ENCODE results near the gene JAZF1.

Gene JAZF1

GRCh38 chr7:28029051-28029450 is 151.5 kb downstream of the JAZF1 start:
- H3K4me3 ChIP-seq (ENCODE audit: low read depth, low read length) = no peak overlapping the region
- TF ChIP-seq CTCF (IDR thresholded peaks at IDR 0.05; ENCODE audit: borderline replicate concordance, insufficient read depth, low read depth, low read length) = no peak

DNA sequence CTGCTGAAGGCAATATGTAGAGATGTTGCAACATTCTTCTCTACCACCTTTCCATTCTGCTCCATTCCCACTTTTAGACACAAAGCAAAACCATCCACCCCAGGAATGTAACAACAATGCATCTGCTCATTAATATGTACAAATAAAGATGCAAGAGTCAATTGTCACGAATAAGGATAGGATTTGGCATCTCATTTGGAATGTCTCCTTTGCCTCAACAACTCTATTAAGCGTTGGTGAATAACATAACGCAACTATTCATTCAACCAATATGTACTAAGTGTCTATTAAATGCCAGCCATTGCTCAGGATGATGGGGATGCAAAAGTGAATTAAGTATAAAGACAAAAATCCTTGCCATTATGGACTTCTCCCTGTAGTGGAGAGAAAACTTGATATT is 152.1 kb downstream of the JAZF1 start:
- no peak overlapping the region for H3K4me3 ChIP-seq (ENCODE audit: low read depth, low read length)
- TF ChIP-seq CTCF (IDR thresholded peaks at IDR 0.05; ENCODE audit: borderline replicate concordance, insufficient read depth, low read depth, low read length) = no peak

GRCh38 chr7:28026237-28026636 is 154.4 kb downstream of the JAZF1 start:
- H3K4me3 ChIP-seq (ENCODE audit: low read depth, low read length) = no peak overlapping the region
- no peak for TF ChIP-seq CTCF (IDR thresholded peaks at IDR 0.05; ENCODE audit: borderline replicate concordance, insufficient read depth, low read depth, low read length)

- H3K4me3 ChIP-seq (ENCODE audit: low read depth, low read length) = no peak overlapping the region
- no peak for TF ChIP-seq CTCF (IDR thresholded peaks at IDR 0.05; ENCODE audit: borderline replicate concordance, insufficient read depth, low read depth, low read length)
These were observed 155.7 kb downstream of the JAZF1 start for GRCh38 chr7:28024786-28025334.

- TF ChIP-seq CTCF (IDR thresholded peaks at IDR 0.05; ENCODE audit: borderline replicate concordance, insufficient read depth, low read depth, low read length) = peak; percentile 82
- no peak overlapping the region for H3K4me3 ChIP-seq (ENCODE audit: low read depth, low read length)
These were observed 160.2 kb downstream of the JAZF1 start for GRCh38 chr7:28020302-28020940.

DNA sequence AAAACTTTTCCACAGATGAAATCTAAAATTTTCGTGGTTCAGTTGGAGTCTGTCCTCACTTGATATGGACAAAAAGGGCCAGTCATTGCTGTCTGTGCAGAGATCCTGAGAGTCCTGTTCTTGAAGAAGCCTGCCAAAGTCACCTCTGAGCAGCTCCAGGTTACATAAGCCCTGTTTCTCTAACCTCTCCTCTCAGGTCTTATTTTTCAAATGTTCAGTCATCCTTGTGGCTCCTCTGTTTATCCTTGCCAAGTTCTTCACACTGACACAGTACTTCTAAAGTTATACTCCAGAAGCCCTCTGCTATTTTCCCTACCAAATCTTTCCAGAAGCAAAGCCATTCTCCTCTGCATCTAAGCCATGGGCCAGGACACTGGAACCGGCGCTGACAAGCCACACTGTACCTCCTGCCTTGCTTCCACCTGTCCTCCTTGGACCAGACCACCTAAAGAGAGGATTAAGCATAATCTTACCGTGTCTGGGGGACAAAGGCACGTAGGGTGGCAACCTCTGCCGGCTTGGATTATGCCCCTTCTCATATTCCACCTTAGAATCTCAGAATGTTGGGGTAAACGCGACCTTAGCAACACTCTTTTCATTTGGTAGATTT is 161.6 kb downstream of the JAZF1 start:
- no peak overlapping the region for H3K4me3 ChIP-seq (ENCODE audit: low read depth, low read length)
- TF ChIP-seq CTCF (IDR thresholded peaks at IDR 0.05; ENCODE audit: borderline replicate concordance, insufficient read depth, low read depth, low read length) = no peak

- H3K4me3 ChIP-seq (ENCODE audit: low read depth, low read length) = no peak overlapping the region
- TF ChIP-seq CTCF (IDR thresholded peaks at IDR 0.05; ENCODE audit: borderline replicate concordance, insufficient read depth, low read depth, low read length) = no peak
These were observed 162.1 kb downstream of the JAZF1 start for GRCh38 chr7:28018446-28018845.
